Endothelial cell of umbilical vein (primary cell): ENCODE measurements around the gene TRAK1. TPM values are rescaled to one million over a fixed set of nuclear protein-coding genes. Genes with fewer than 3 reads are reported as not detected.

Experiments used
- BruUV-seq: library from RNA; stranded (reverse); fragments of 400-500 nt; replicated peaks from 2 replicates; lab custom pipeline; 2021; lab: Mats Ljungman, UMichigan
- CTCF ChIA-PET: fragments of 300-600, 350-600 bp; sonication (Branson Sonifier 250); formaldehyde crosslinking; loops from one replicate; lab custom pipeline; 2021; ENCODE audit warnings: antibody characterized with exemption, inconsistent platforms; lab: Charles Lee
- POLR2A ChIA-PET: fragments of 300-600, 350-600 bp; sonication (Branson Sonifier 250); formaldehyde crosslinking; loops from one replicate; lab custom pipeline; 2021; ENCODE audit warnings: antibody characterized with exemption, inconsistent platforms; lab: Charles Lee
- DNase-seq: peaks from one replicate; pipeline ENCODE4 v3.0.0-alpha.2; 2011; ENCODE audit warnings: low read depth, low spot score
- FAIRE-seq: peaks from 2 replicates; lab custom pipeline; 2011; peaks lifted over from hg19 to GRCh38; lab: Jason Lieb, UNC
- H2AFZ ChIP-seq: 2 replicates; pipeline ENCODE4 v1.6.0; 2012; ENCODE audit warnings: low read depth, low read length, control low read depth, inconsistent platforms
- H3K27ac ChIP-seq: 2 replicates; pipeline ENCODE4 v1.5.1; 2011; ENCODE audit warnings: low read depth, mild to moderate bottlenecking, control low read depth, low read length, moderate library complexity; ENCODE audit not compliant: insufficient read depth
- H3K27me3 ChIP-seq, 2 experiments: 2 replicates each; pipeline versions ENCODE4 v1.6.0 to v1.6.1; 2011; ENCODE audit warnings: low read length in 2 of 2, mixed read lengths in 1 of 2; ENCODE audit not compliant: control insufficient read depth in 2 of 2, insufficient read depth in 2 of 2
- H3K36me3 ChIP-seq, 2 experiments: 2 replicates in 1 of 2; 3 replicates in 1 of 2; pipeline ENCODE4 v1.5.1; 2011; ENCODE audit warnings: low read length in 2 of 2, mild to moderate bottlenecking in 1 of 2, moderate library complexity in 1 of 2; ENCODE audit not compliant: control insufficient read depth in 2 of 2, insufficient read depth in 2 of 2; ENCODE audit errors: extremely low read depth in 1 of 2
- H3K4me1 ChIP-seq: 3 replicates; pipeline ENCODE4 v1.5.1; 2011; ENCODE audit warnings: mild to moderate bottlenecking, low read length; ENCODE audit not compliant: control insufficient read depth, insufficient read depth; ENCODE audit errors: extremely low read depth
- H3K4me2 ChIP-seq: 2 replicates; pipeline ENCODE4 v1.6.1; 2011; ENCODE audit warnings: low read length, control low read depth, mixed read lengths; ENCODE audit not compliant: insufficient read depth
- H3K4me3 ChIP-seq, 3 experiments: fragments of 200-600 bp in 1 of 3; sonication (generic), shearing (Covaris generic) in 1 of 3; replicated peaks in 1 of 3; 2 replicates each; pipeline ENCODE4 v1.5.1; 2011 to 2016; ENCODE audit warnings: control low read depth in 3 of 3, low read length in 3 of 3, mild to moderate bottlenecking in 2 of 3, inconsistent platforms in 1 of 3, low read depth in 1 of 3, moderate library complexity in 1 of 3; ENCODE audit not compliant: insufficient read depth in 1 of 3
- H3K79me2 ChIP-seq: 2 replicates; pipeline ENCODE4 v1.6.0; 2012; ENCODE audit warnings: low read length, inconsistent platforms; ENCODE audit not compliant: control insufficient read depth, insufficient read depth
- H3K9ac ChIP-seq: replicated peaks from 2 replicates; pipeline ENCODE3; 2011; ENCODE audit warnings: low read length, control low read depth; ENCODE audit not compliant: insufficient read depth; ENCODE audit errors: extremely low read depth
- H3K9me1 ChIP-seq: replicated peaks from 3 replicates; pipeline ENCODE4 v1.6.0; 2011; ENCODE audit warnings: mild to moderate bottlenecking, low read length; ENCODE audit not compliant: control insufficient read depth, insufficient read depth; ENCODE audit errors: extremely low read depth
- H3K9me3 ChIP-seq: replicated peaks from 2 replicates; pipeline ENCODE4 v1.5.1; 2012; ENCODE audit warnings: low read length, inconsistent platforms; ENCODE audit not compliant: control insufficient read depth, insufficient read depth
- H4K20me1 ChIP-seq: replicated peaks from 2 replicates; pipeline ENCODE3; 2011; ENCODE audit warnings: mild to moderate bottlenecking, low read length; ENCODE audit not compliant: control insufficient read depth, insufficient read depth; ENCODE audit errors: extremely low read depth
- EZH2 ChIP-seq: IDR thresholded peaks from 2 replicates; pipeline ENCODE4 v1.6.1; 2012; ENCODE audit warnings: borderline replicate concordance, low read depth, mild to moderate bottlenecking, moderate library complexity, low read length, inconsistent platforms; ENCODE audit not compliant: severe bottlenecking
- FOS ChIP-seq: IDR thresholded peaks from 2 replicates; pipeline ENCODE4 v1.6.1; 2011; ENCODE audit warnings: mild to moderate bottlenecking, low read length, moderate library complexity, borderline replicate concordance; ENCODE audit not compliant: insufficient read depth
- GATA2 ChIP-seq: IDR thresholded peaks from 2 replicates; pipeline ENCODE4 v1.7.0; 2011; ENCODE audit warnings: low read depth, mild to moderate bottlenecking, moderate library complexity, mixed read lengths, low read length; ENCODE audit not compliant: insufficient read length, insufficient read depth
- JUN ChIP-seq: IDR thresholded peaks from 2 replicates; pipeline ENCODE4 v1.6.1; 2011; ENCODE audit warnings: borderline replicate concordance, low read depth; ENCODE audit not compliant: insufficient read length, insufficient read depth
- MYC ChIP-seq: IDR thresholded peaks from one replicate; pipeline ENCODE4 v1.6.1; 2011; ENCODE audit warnings: mild to moderate bottlenecking, low read depth, low read length
- POLR2A ChIP-seq: IDR thresholded peaks from 2 replicates; pipeline ENCODE4 v1.6.1; 2012; ENCODE audit warnings: low read depth, mild to moderate bottlenecking, control low read depth, low read length
- POLR2AphosphoS5 ChIP-seq: IDR thresholded peaks from 2 replicates; pipeline ENCODE4 v1.6.1; 2012; ENCODE audit warnings: low read depth, mild to moderate bottlenecking, control low read depth, low read length, moderate library complexity; ENCODE audit not compliant: insufficient read depth
- dilution Hi-C: fragments of 300-500 bp; cut with MboI; formaldehyde crosslinking; loops from one replicate; pipeline ENCODE4 v1.15.0; 2019; ENCODE audit warnings: low sequenced_read_pairs; ENCODE audit not compliant: extremely low pct_ligation_motif_present
- intact Hi-C: fragments of 100-400 bp; cut with micrococcal nuclease; formaldehyde crosslinking; loops from one replicate; pipeline ENCODE4 v1.10.0; 2022
- polyA plus RNA-seq, 4 experiments: library from polyadenylated mRNA; depleted of rRNA in 3 of 4; stranded (reverse) in 3 of 4; unstranded in 1 of 4; fragments of >200 nt; gene quantifications; 2 replicates each; pipeline versions ENCODE4 v1.2.1 to v1.2.3, GENCODE V29; 2011 to 2012; ENCODE audit warnings: missing spikeins in 1 of 4
- total RNA-seq: library from RNA; stranded (reverse); gene quantifications from 2 replicates; pipeline ENCODE4 v1.2.3, GENCODE V29; 2021
- TF ChIP-seq, protein P1 (sequence below): IDR thresholded peaks from 2 replicates; pipeline ENCODE4 v1.6.1; 2011; ENCODE audit not compliant: insufficient read depth, insufficient read length
- TF ChIP-seq, protein P2 (sequence below), 2 donors: IDR thresholded peaks; 1 replicate in 1 of 2; 2 replicates in 1 of 2; pipeline ENCODE4 v1.5.1; 2011; ENCODE audit warnings: low read length in 2 of 2, mild to moderate bottlenecking in 2 of 2, moderate library complexity in 2 of 2, control low read depth in 1 of 2, inconsistent platforms in 1 of 2, low read depth in 1 of 2; ENCODE audit not compliant: insufficient read depth in 1 of 2; ENCODE audit errors: extremely low read depth in 1 of 2

The TRAK1 gene
- total and polyA plus RNA-seq, 2 donors (not counting 3 experiments of a cell fraction or from before 2014, with no cell fraction given), result 38.5 to 59.6 TPM

- H3K27ac ChIP-seq, result no peak overlapping the region
- dilution Hi-C loops (no loop called here), intact Hi-C loops (no loop called here)
- H3K27me3 ChIP-seq, result no peaks in the 10 kb centered on the region
- no TSS peak for BruUV-seq
- no peak overlapping the region for H3K4me2 ChIP-seq
- H3K4me1 ChIP-seq, result no peaks in the 10 kb centered on the region
- no peak overlapping the region for H3K4me3 ChIP-seq
- DNase-seq (no peak), FAIRE-seq (no peak)
- no peak for TF ChIP-seq JUN
- TF ChIP-seq, protein P1, sequence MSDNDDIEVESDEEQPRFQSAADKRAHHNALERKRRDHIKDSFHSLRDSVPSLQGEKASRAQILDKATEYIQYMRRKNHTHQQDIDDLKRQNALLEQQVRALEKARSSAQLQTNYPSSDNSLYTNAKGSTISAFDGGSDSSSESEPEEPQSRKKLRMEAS, result no peak
- TF ChIP-seq EZH2, result no peak
- no peak for TF ChIP-seq MYC
- no peak for TF ChIP-seq FOS
- TF ChIP-seq, protein P2, sequence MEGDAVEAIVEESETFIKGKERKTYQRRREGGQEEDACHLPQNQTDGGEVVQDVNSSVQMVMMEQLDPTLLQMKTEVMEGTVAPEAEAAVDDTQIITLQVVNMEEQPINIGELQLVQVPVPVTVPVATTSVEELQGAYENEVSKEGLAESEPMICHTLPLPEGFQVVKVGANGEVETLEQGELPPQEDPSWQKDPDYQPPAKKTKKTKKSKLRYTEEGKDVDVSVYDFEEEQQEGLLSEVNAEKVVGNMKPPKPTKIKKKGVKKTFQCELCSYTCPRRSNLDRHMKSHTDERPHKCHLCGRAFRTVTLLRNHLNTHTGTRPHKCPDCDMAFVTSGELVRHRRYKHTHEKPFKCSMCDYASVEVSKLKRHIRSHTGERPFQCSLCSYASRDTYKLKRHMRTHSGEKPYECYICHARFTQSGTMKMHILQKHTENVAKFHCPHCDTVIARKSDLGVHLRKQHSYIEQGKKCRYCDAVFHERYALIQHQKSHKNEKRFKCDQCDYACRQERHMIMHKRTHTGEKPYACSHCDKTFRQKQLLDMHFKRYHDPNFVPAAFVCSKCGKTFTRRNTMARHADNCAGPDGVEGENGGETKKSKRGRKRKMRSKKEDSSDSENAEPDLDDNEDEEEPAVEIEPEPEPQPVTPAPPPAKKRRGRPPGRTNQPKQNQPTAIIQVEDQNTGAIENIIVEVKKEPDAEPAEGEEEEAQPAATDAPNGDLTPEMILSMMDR (IDR thresholded peaks at IDR 0.05; ENCODE audit: extremely low read depth in 1 of 2, insufficient read depth in 1 of 2, low read depth in 1 of 2, low read length in 2 of 2), result no peak
- TF ChIP-seq POLR2AphosphoS5, result no peak
- TF ChIP-seq GATA2, result no peak
- no peak for TF ChIP-seq POLR2A
- H3K9me3 ChIP-seq, result no peaks in the 10 kb centered on the region
- CTCF ChIA-PET, result interaction anchor here (2.9 kb wide), 1 partner anchor 15 kb away, joined by 16 read pairs; no protein-coding TSS in a partner anchor
- no peaks in the 10 kb centered on the region for H3K79me2 ChIP-seq
- POLR2A ChIA-PET, result no interaction called here
- no peak overlapping the region for H3K9ac ChIP-seq
- H3K36me3 ChIP-seq, result peaks cover 15 to 18% of the 10 kb centered on the region in 2 experiments
- H3K9me1 ChIP-seq, result no peaks in the 10 kb centered on the region
- no peak overlapping the region for H2AFZ ChIP-seq
- no peaks in the 10 kb centered on the region for H4K20me1 ChIP-seq
Measured at GRCh38 chr3:42205800-42206514, 114.8 kb downstream of the TRAK1 start.
